H9 (cell line): ENCODE results near the gene EHMT2. TPM values are rescaled to one million over a fixed set of nuclear protein-coding genes. Genes with fewer than 3 reads are reported as not detected.

ENCODE experiments used
- DNase-seq: peaks from one replicate; pipeline ENCODE4 v3.0.0-alpha.2; 2017
- H2AFZ ChIP-seq: one replicate; pipeline ENCODE4 v1.6.1; 2013; ENCODE audit warnings: mild to moderate bottlenecking, low read length, control low read depth, moderate library complexity
- H2AK5ac ChIP-seq: 2 replicates; pipeline ENCODE4 v1.6.1; 2013; ENCODE audit warnings: low read length, control low read depth, mixed read lengths; ENCODE audit not compliant: insufficient read length
- H2BK120ac ChIP-seq: one replicate; pipeline ENCODE4 v1.6.1; 2013; ENCODE audit warnings: low read depth, mild to moderate bottlenecking, low read length, control low read depth, inconsistent platforms; ENCODE audit not compliant: poor library complexity, severe bottlenecking
- H2BK12ac ChIP-seq: 2 replicates; pipeline ENCODE4 v1.6.1; 2013; ENCODE audit warnings: low read length, control low read depth, mixed read lengths, low read depth; ENCODE audit not compliant: insufficient read length
- H2BK15ac ChIP-seq: 2 replicates; pipeline ENCODE4 v1.6.1; 2013; ENCODE audit warnings: low read depth, low read length, control low read depth
- H2BK20ac ChIP-seq: one replicate; pipeline ENCODE4 v1.6.1; 2013; ENCODE audit warnings: low read depth, mild to moderate bottlenecking, low read length, control low read depth, inconsistent platforms; ENCODE audit not compliant: poor library complexity, severe bottlenecking
- H2BK5ac ChIP-seq: 2 replicates; pipeline ENCODE4 v1.6.1; 2013; ENCODE audit warnings: low read length, control low read depth, mixed read lengths; ENCODE audit not compliant: insufficient read length
- H3K14ac ChIP-seq: 2 replicates; pipeline ENCODE4 v1.6.1; 2013; ENCODE audit warnings: low read length, control low read depth; ENCODE audit not compliant: insufficient read depth
- H3K18ac ChIP-seq: 2 replicates; pipeline ENCODE4 v1.6.1; 2013; ENCODE audit warnings: low read depth, mild to moderate bottlenecking, mixed read lengths, low read length, control low read depth; ENCODE audit not compliant: insufficient read length
- H3K23ac ChIP-seq: 2 replicates; pipeline ENCODE4 v1.6.1; 2013; ENCODE audit warnings: low read length, control low read depth, mixed read lengths, low read depth; ENCODE audit not compliant: insufficient read length
- H3K23me2 ChIP-seq: 2 replicates; pipeline ENCODE4 v1.6.1; 2013; ENCODE audit warnings: low read depth, mild to moderate bottlenecking, mixed read lengths, low read length, control low read depth; ENCODE audit not compliant: insufficient read length, poor library complexity, severe bottlenecking
- H3K27ac ChIP-seq: 2 replicates; pipeline ENCODE4 v1.5.1; 2013; ENCODE audit warnings: low read length, control low read depth, mixed read lengths, low read depth; ENCODE audit not compliant: insufficient read length
- H3K27me3 ChIP-seq: 2 replicates; pipeline ENCODE4 v1.6.1; 2013; ENCODE audit warnings: low read length, control low read depth, inconsistent platforms; ENCODE audit not compliant: insufficient read depth
- H3K4ac ChIP-seq: 2 replicates; pipeline ENCODE4 v1.6.1; 2013; ENCODE audit warnings: low read depth, mild to moderate bottlenecking, control low read depth, inconsistent platforms, low read length, moderate library complexity
- H3K4me1 ChIP-seq: 2 replicates; pipeline ENCODE4 v1.6.1; 2013; ENCODE audit warnings: low read length, control low read depth, inconsistent platforms; ENCODE audit not compliant: insufficient read depth
- H3K4me2 ChIP-seq: 2 replicates; pipeline ENCODE4 v1.6.1; 2013; ENCODE audit warnings: low read length, control low read depth, mixed read lengths; ENCODE audit not compliant: insufficient read length, insufficient read depth
- H3K56ac ChIP-seq: 2 replicates; pipeline ENCODE4 v1.6.1; 2013; ENCODE audit warnings: low read depth, mild to moderate bottlenecking, mixed read lengths, low read length, control low read depth; ENCODE audit not compliant: insufficient read length
- H3K79me1 ChIP-seq: 2 replicates; pipeline ENCODE4 v1.6.1; 2013; ENCODE audit warnings: low read depth, mild to moderate bottlenecking, moderate library complexity, low read length, control low read depth, inconsistent platforms; ENCODE audit not compliant: insufficient read depth, poor library complexity, severe bottlenecking
- H3K79me2 ChIP-seq: 2 replicates; pipeline ENCODE4 v1.6.1; 2013; ENCODE audit warnings: low read length, control low read depth, inconsistent platforms; ENCODE audit not compliant: insufficient read depth
- H3K9ac ChIP-seq: 2 replicates; pipeline ENCODE4 v1.6.1; 2013; ENCODE audit warnings: low read length, control low read depth, mixed read lengths; ENCODE audit not compliant: insufficient read length; ENCODE audit errors: extremely low read depth
- H3K9me3 ChIP-seq: one replicate; pipeline ENCODE4 v1.6.1; 2013; ENCODE audit warnings: low read depth, low read length, inconsistent platforms; ENCODE audit not compliant: control insufficient read depth
- H3T11ph ChIP-seq: one replicate; pipeline ENCODE4 v1.6.1; 2013; ENCODE audit warnings: mild to moderate bottlenecking, low read length, control low read depth, inconsistent platforms
- H4K20me1 ChIP-seq: one replicate; pipeline ENCODE4 v1.6.1; 2013; ENCODE audit not compliant: control insufficient read depth, insufficient read length, insufficient read depth
- H4K5ac ChIP-seq: 2 replicates; pipeline ENCODE4 v1.6.1; 2013; ENCODE audit warnings: low read depth, mild to moderate bottlenecking, mixed read lengths, low read length, control low read depth; ENCODE audit not compliant: insufficient read length
- H4K8ac ChIP-seq: replicated peaks from 2 replicates; pipeline ENCODE4 v1.6.1; 2013; ENCODE audit warnings: low read length, control low read depth, mixed read lengths, low read depth; ENCODE audit not compliant: insufficient read length
- H4K91ac ChIP-seq: 2 replicates; pipeline ENCODE4 v1.6.1; 2013; ENCODE audit warnings: low read depth, mild to moderate bottlenecking, moderate library complexity, mixed read lengths, low read length, control low read depth; ENCODE audit not compliant: insufficient read length
- H3K27ac Mint-ChIP-seq, 3 experiments: 2 replicates in 2 of 3; 3 replicates in 1 of 3; pipeline ENCODE4 v1.8.0; 2020 to 2021; ENCODE audit warnings: mixed read lengths in 3 of 3, mild to moderate bottlenecking in 1 of 3, moderate library complexity in 1 of 3
- H3K27me3 Mint-ChIP-seq: 2 replicates; pipeline ENCODE4 v1.8.0; 2021; ENCODE audit warnings: low read depth, mild to moderate bottlenecking, moderate library complexity, mixed read lengths
- H3K36me3 Mint-ChIP-seq, 3 experiments: 2 replicates in 2 of 3; 3 replicates in 1 of 3; pipeline ENCODE4 v1.8.0; 2020 to 2021; ENCODE audit warnings: low read depth in 3 of 3, mixed read lengths in 3 of 3; ENCODE audit not compliant: insufficient read depth in 1 of 3
- H3K4me1 Mint-ChIP-seq, 2 experiments: 2 replicates each; pipeline ENCODE4 v1.8.0; 2020; ENCODE audit warnings: mixed read lengths in 2 of 2
- H3K4me3 Mint-ChIP-seq, 2 experiments: 2 replicates in 1 of 2; 3 replicates in 1 of 2; pipeline ENCODE4 v1.8.0; 2020 to 2021; ENCODE audit warnings: mild to moderate bottlenecking in 2 of 2, mixed read lengths in 2 of 2, moderate library complexity in 1 of 2
- H3K9me3 Mint-ChIP-seq, 2 experiments: 2 replicates in 1 of 2; 3 replicates in 1 of 2; pipeline ENCODE4 v1.8.0; 2020; ENCODE audit warnings: mild to moderate bottlenecking in 2 of 2, mixed read lengths in 2 of 2, moderate library complexity in 1 of 2
- WGBS: extraction: QIAGEN DNeasy Blood & Tissue Kit; methylation state at CpG from one replicate; pipeline ENCODE4 v1.1.7; 2013; ENCODE audit warnings: missing lambda C conversion rate, low lambda C conversion rate, mixed read lengths; ENCODE audit not compliant: insufficient read length; ENCODE audit errors: extremely low coverage; 5-methylcytosine and 5-hydroxymethylcytosine counted together
- long read RNA-seq: library from polyadenylated mRNA; unstranded; transcript quantifications from one replicate; pipeline ENCODE4 v2.0.0, GENCODE V29; 2020
- total RNA-seq: library from RNA; stranded (reverse); gene quantifications from 2 replicates; pipeline ENCODE4 v1.2.1, GENCODE V29; 2021
- TF ChIP-seq, protein P1 (sequence below): fragments of 200-600 bp; sonication (generic); conservative IDR thresholded peaks from 3 replicates; pipeline ENCODE4 v1.8.0; 2021; ENCODE audit warnings: antibody characterized with exemption, mild to moderate bottlenecking

EHMT2 gene
- total RNA-seq, result 121 and 124 TPM in 2 replicates
- long read RNA-seq, full-length matches to known transcripts, result 80 of 159 reads
- long read RNA-seq, partial matches to known transcripts, result 52 of 159 reads
- long read RNA-seq, other reads (novel, unspliced or antisense), result 27 of 159 reads

DNA sequence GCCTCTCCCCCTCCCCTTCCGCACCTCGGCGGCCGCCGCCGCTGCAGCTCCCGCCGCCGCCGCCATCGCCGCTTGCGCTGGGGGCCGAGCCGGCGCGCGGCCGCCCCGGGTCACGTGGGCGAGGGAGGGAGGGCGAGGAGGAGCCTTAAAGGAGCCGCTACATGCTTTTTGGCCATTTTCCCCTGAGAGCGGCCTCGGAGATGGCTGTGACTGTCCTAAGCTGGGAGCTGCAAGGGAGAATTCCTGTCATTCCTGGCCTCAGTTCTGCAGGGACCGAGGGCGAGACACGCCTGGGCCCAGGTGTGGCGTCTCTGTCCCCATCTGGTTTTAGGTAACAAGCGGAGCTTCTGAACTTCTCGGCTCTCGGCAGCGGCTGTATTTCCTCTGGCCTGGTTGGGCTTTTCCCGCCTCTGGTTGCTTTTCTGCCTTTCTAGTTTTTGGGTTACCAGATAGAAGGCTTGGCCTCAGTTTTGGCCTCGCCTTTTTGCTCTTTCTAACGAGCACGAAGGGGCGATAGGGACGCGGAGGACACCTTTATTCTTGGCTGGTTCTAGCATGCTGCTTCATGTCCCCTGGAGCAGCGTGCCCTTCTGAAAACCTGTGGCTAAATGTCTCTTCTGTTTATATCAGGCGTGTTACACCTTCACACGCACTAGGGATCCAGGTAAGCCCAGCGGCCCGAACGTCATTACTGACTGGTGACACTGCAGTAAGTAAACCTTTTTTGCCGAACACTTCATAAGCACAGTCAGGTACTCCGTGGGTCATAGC, at the start of gene EHMT2:
EHMT2 (minus strand) TSS at position 87 of the 771 bp plus-strand sequence; CDS start at position 66, 21 bp downstream.
- Mint-ChIP-seq H3K9me3 (no peaks in the 10 kb centered on the region; a peak in 1 of 5 replicates), H3K4me3 (peak within 1 kb of the TSS; percentile 92 to 99), H3K27me3 (no peaks in the 10 kb centered on the region), H3K4me1 (peaks cover 20 to 33% of the 10 kb centered on the region in 2 experiments), H3K27ac (peak within 1 kb of the TSS; percentile 83 to 96 (median 95); a peak in 6 of 7 replicates), H3K36me3 (peaks cover 26 to 48% (median 46%) of the 10 kb centered on the region in 3 experiments)
- H3K9me3 ChIP-seq, result no peaks in the 10 kb centered on the region
- no peak within 1 kb of the TSS for H2AFZ ChIP-seq
- H2BK120ac ChIP-seq, result no peak within 1 kb of the TSS
- no peaks in the 10 kb centered on the region; the same call in 1 of the 2 replicates for H3K79me2 ChIP-seq
- WGBS, result no CpG with 5 or more reads among the region's 49 CpGs
- H4K20me1 ChIP-seq, result no peaks in the 10 kb centered on the region
- no peak within 1 kb of the TSS for H4K91ac ChIP-seq
- DNase-seq, result peak; percentile 86
- no peak within 1 kb of the TSS for H3K27ac ChIP-seq
- H4K8ac ChIP-seq, result no peak within 1 kb of the TSS
- H3K14ac ChIP-seq, result peak within 1 kb of the TSS; percentile 67; the same call in 1 of the 2 replicates
- peak within 1 kb of the TSS; percentile 59 for H3K9ac ChIP-seq
- TF ChIP-seq, protein P1, sequence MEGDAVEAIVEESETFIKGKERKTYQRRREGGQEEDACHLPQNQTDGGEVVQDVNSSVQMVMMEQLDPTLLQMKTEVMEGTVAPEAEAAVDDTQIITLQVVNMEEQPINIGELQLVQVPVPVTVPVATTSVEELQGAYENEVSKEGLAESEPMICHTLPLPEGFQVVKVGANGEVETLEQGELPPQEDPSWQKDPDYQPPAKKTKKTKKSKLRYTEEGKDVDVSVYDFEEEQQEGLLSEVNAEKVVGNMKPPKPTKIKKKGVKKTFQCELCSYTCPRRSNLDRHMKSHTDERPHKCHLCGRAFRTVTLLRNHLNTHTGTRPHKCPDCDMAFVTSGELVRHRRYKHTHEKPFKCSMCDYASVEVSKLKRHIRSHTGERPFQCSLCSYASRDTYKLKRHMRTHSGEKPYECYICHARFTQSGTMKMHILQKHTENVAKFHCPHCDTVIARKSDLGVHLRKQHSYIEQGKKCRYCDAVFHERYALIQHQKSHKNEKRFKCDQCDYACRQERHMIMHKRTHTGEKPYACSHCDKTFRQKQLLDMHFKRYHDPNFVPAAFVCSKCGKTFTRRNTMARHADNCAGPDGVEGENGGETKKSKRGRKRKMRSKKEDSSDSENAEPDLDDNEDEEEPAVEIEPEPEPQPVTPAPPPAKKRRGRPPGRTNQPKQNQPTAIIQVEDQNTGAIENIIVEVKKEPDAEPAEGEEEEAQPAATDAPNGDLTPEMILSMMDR, result no peak
- H3T11ph ChIP-seq, result no peak within 1 kb of the TSS
- no peak within 1 kb of the TSS for H2AK5ac ChIP-seq
- no peak within 1 kb of the TSS for H2BK20ac ChIP-seq
- H3K79me1 ChIP-seq, result no peaks in the 10 kb centered on the region
- peaks cover 11% of the 10 kb centered on the region for H3K23me2 ChIP-seq
- no peaks in the 10 kb centered on the region; the same call in 1 of the 2 replicates for H3K4me1 ChIP-seq
- H2BK12ac ChIP-seq, result no peak within 1 kb of the TSS
- no peak within 1 kb of the TSS for H2BK5ac ChIP-seq
- H2BK15ac ChIP-seq, result no peak within 1 kb of the TSS
- no peaks in the 10 kb centered on the region for H3K27me3 ChIP-seq
- H3K18ac ChIP-seq, result peak within 1 kb of the TSS; percentile 14
- no peak within 1 kb of the TSS for H3K4ac ChIP-seq
- peak within 1 kb of the TSS; percentile 97 for H3K4me2 ChIP-seq
- no peak within 1 kb of the TSS for H4K5ac ChIP-seq
- no peak within 1 kb of the TSS for H3K23ac ChIP-seq
- no peak within 1 kb of the TSS for H3K56ac ChIP-seq
